HCT116 (cell line): Measurements from ENCODE around the gene TSPAN2. TPM values are rescaled to one million over a fixed set of nuclear protein-coding genes. Genes with fewer than 3 reads are reported as not detected.

Source experiments
- ATAC-seq: fragments of 200-7000 bp; cut with Tn5 transposase; 2 replicates; pipeline ENCODE4 v1.9.1; 2020; ENCODE audit warnings: mild to moderate bottlenecking, moderate library complexity
- BruUV-seq: library from RNA; stranded (reverse); fragments of 400-500 nt; replicated peaks from 2 replicates; lab custom pipeline; 2021; lab: Mats Ljungman, UMichigan
- CTCF ChIA-PET: fragments of 300-600 bp; sonication (Branson Sonifier 250); formaldehyde crosslinking; loops from one replicate; lab custom pipeline; 2021; ENCODE audit warnings: antibody characterized with exemption; lab: Charles Lee
- POLR2A ChIA-PET: fragments of 300-600, 350-600 bp; sonication (Branson Sonifier 250); formaldehyde crosslinking; loops from one replicate; lab custom pipeline; 2021; ENCODE audit warnings: antibody characterized with exemption; lab: Charles Lee
- RAD21 ChIA-PET, 2 experiments: fragments of 300-600 bp; sonication (Branson Sonifier 250); formaldehyde crosslinking; loops; one replicate each; lab custom pipeline; 2023; ENCODE audit warnings: low total read pairs in 2 of 2; ENCODE audit not compliant: uncharacterized antibody in 2 of 2, unreplicated experiment in 2 of 2, low non-redundant PET in 1 of 2; lab: Charles Lee
- DNase-seq: peaks from one replicate; pipeline ENCODE4 v3.0.0-alpha.2; 2010; ENCODE audit warnings: low read depth, low spot score
- H2AFZ ChIP-seq: fragments of 200-600 bp; shearing (Covaris generic), sonication (generic); 2 replicates; pipeline ENCODE4 v1.6.1; 2017; ENCODE audit warnings: low read depth, mixed run types, mixed read lengths, antibody characterized with exemption, low read length; ENCODE audit not compliant: poor library complexity, severe bottlenecking
- H3K27ac ChIP-seq: 2 replicates; pipeline ENCODE4 v1.5.1; 2012; ENCODE audit warnings: low read depth, low read length
- H3K27me3 ChIP-seq: fragments of 200-600 bp; sonication (generic); 2 replicates; pipeline ENCODE4 v1.6.1; 2016; ENCODE audit warnings: mixed run types, low read length, mixed read lengths; ENCODE audit not compliant: insufficient read depth
- H3K36me3 ChIP-seq, 2 experiments: fragments of 200-500 bp in 1 of 2; fragments of 200-600 bp in 1 of 2; sonication (Bioruptor generic) in 1 of 2; sonication (generic) in 1 of 2; 2 replicates each; pipeline versions ENCODE4 v1.5.1 to v1.6.1; 2014 to 2016; ENCODE audit warnings: low read length in 2 of 2, inconsistent platforms in 1 of 2, mixed read lengths in 1 of 2, mixed run types in 1 of 2; ENCODE audit not compliant: insufficient read depth in 2 of 2, control insufficient read depth in 1 of 2
- H3K4me1 ChIP-seq, 2 experiments: fragments of 200-600 bp in 1 of 2; sonication (generic) in 1 of 2; 2 replicates each; pipeline versions ENCODE4 v1.5.1 to v1.6.1; 2012 to 2017; ENCODE audit warnings: low read length in 2 of 2, inconsistent platforms in 1 of 2, mild to moderate bottlenecking in 1 of 2, mixed read lengths in 1 of 2, mixed run types in 1 of 2, moderate library complexity in 1 of 2; ENCODE audit not compliant: insufficient read depth in 2 of 2, control insufficient read depth in 1 of 2
- H3K4me2 ChIP-seq: fragments of 200-600 bp; sonication (generic); 2 replicates; pipeline ENCODE4 v1.6.1; 2017; ENCODE audit warnings: mixed run types, low read length, mixed read lengths
- H3K4me3 ChIP-seq, 2 experiments: fragments of 200-600 bp in 1 of 2; sonication (generic) in 1 of 2; replicated peaks in 1 of 2; 2 replicates each; pipeline ENCODE4 v1.5.1; 2011 to 2016; ENCODE audit warnings: low read length in 2 of 2, control low read depth in 1 of 2, low read depth in 1 of 2, mild to moderate bottlenecking in 1 of 2, mixed read lengths in 1 of 2, mixed run types in 1 of 2
- H3K79me2 ChIP-seq: fragments of 200-600 bp; sonication (generic); 2 replicates; pipeline ENCODE4 v1.6.1; 2017; ENCODE audit warnings: mild to moderate bottlenecking, mixed run types, low read length, moderate library complexity, mixed read lengths; ENCODE audit not compliant: insufficient read depth
- H3K9ac ChIP-seq: fragments of 200-600 bp; sonication (generic); 2 replicates; pipeline ENCODE4 v1.6.1; 2016; ENCODE audit warnings: low read length, mixed read lengths
- H3K9me2 ChIP-seq: fragments of 200-600 bp; sonication (generic), shearing (Covaris generic); 2 replicates; pipeline ENCODE4 v1.6.1; 2017; ENCODE audit warnings: mixed run types, mild to moderate bottlenecking, moderate library complexity; ENCODE audit not compliant: insufficient read depth
- H3K9me3 ChIP-seq, 2 experiments: fragments of 200-500 bp in 1 of 2; fragments of 200-600 bp in 1 of 2; sonication (Bioruptor generic) in 1 of 2; sonication (generic) in 1 of 2; 2 replicates each; pipeline ENCODE4 v1.6.1; 2014 to 2017; ENCODE audit warnings: low read length in 2 of 2, mixed read lengths in 2 of 2, inconsistent platforms in 1 of 2, low read depth in 1 of 2, mild to moderate bottlenecking in 1 of 2, mixed run types in 1 of 2, moderate library complexity in 1 of 2; ENCODE audit not compliant: control insufficient read depth in 1 of 2, insufficient read depth in 1 of 2
- H4K20me1 ChIP-seq: fragments of 200-600 bp; sonication (generic), shearing (Covaris generic); 2 replicates; pipeline ENCODE4 v1.6.1; 2017; ENCODE audit warnings: mixed run types, mild to moderate bottlenecking, moderate library complexity; ENCODE audit not compliant: insufficient read depth
- CBX3 ChIP-seq: IDR thresholded peaks from 2 replicates; pipeline ENCODE4 v1.6.1; 2012; ENCODE audit warnings: low read depth
- CEBPB ChIP-seq: IDR thresholded peaks from 2 replicates; pipeline ENCODE4 v1.6.1; 2012; ENCODE audit warnings: low read depth
- CTCF ChIP-seq, 3 experiments: fragments of 200-600 bp in 1 of 3; sonication (generic) in 1 of 3; IDR thresholded peaks in 2 of 3; conservative IDR thresholded peaks in 1 of 3; 2 replicates each; pipeline ENCODE4 v1.5.1; 2012 to 2017; ENCODE audit warnings: low read depth in 2 of 3, low read length in 2 of 3, antibody characterized with exemption in 1 of 3, borderline replicate concordance in 1 of 3, control low read depth in 1 of 3, mild to moderate bottlenecking in 1 of 3, mixed read lengths in 1 of 3, mixed run types in 1 of 3, moderate library complexity in 1 of 3; ENCODE audit not compliant: insufficient read depth in 1 of 3
- EGR1 ChIP-seq: IDR thresholded peaks from 2 replicates; pipeline ENCODE4 v1.6.1; 2012; ENCODE audit warnings: low read depth
- ELF1 ChIP-seq: IDR thresholded peaks from 2 replicates; pipeline ENCODE4 v1.6.1; 2012; ENCODE audit warnings: low read depth, borderline replicate concordance
- EZH2phosphoT487 ChIP-seq: fragments of 200-600 bp; IDR thresholded peaks from 2 replicates; pipeline ENCODE4 v1.6.1; 2018; ENCODE audit warnings: antibody characterized with exemption, borderline replicate concordance
- FOSL1 ChIP-seq: IDR thresholded peaks from 2 replicates; pipeline ENCODE4 v1.6.1; 2012; ENCODE audit warnings: low read depth
- JUND ChIP-seq: IDR thresholded peaks from 2 replicates; pipeline ENCODE4 v1.6.1; 2012
- MAX ChIP-seq: IDR thresholded peaks from 2 replicates; pipeline ENCODE4 v1.6.1; 2012
- POLR2AphosphoS5 ChIP-seq: IDR thresholded peaks from 2 replicates; pipeline ENCODE4 v1.6.1; 2011; ENCODE audit warnings: mild to moderate bottlenecking, low read depth, low read length, moderate library complexity
- RAD21 ChIP-seq: IDR thresholded peaks from 2 replicates; pipeline ENCODE4 v1.6.1; 2012; ENCODE audit warnings: low read depth, mild to moderate bottlenecking
- SIN3A ChIP-seq: IDR thresholded peaks from 2 replicates; pipeline ENCODE4 v1.6.1; 2012; ENCODE audit warnings: low read depth
- SRF ChIP-seq: IDR thresholded peaks from 2 replicates; pipeline ENCODE4 v1.6.1; 2012; ENCODE audit warnings: low read depth
- TCF7L2 ChIP-seq: IDR thresholded peaks from 2 replicates; pipeline ENCODE4 v1.7.0; 2011; ENCODE audit warnings: borderline replicate concordance, inconsistent platforms; ENCODE audit not compliant: insufficient read depth, insufficient read length; ENCODE audit errors: extremely low read depth
- YY1 ChIP-seq: IDR thresholded peaks from 2 replicates; pipeline ENCODE4 v1.6.1; 2011; ENCODE audit warnings: low read length, low read depth, moderate library complexity, mild to moderate bottlenecking; ENCODE audit not compliant: insufficient replicate concordance; ENCODE audit errors: extremely low read depth
- ZBTB33 ChIP-seq: IDR thresholded peaks from 2 replicates; pipeline ENCODE4 v1.6.1; 2011; ENCODE audit warnings: mild to moderate bottlenecking, low read length, moderate library complexity; ENCODE audit not compliant: insufficient replicate concordance; ENCODE audit errors: extremely low read depth
- ZFX ChIP-seq: fragments of 450-650 bp; IDR thresholded peaks from 2 replicates; pipeline ENCODE4 v1.6.1; 2017
- ZNF274 ChIP-seq: fragments of 200-500 bp; sonication (Bioruptor generic); IDR thresholded peaks from 2 replicates; pipeline ENCODE4 v1.6.1; 2014; ENCODE audit warnings: mild to moderate bottlenecking, low read depth, low read length, inconsistent platforms
- intact Hi-C: fragments of 100-400 bp; cut with micrococcal nuclease; formaldehyde crosslinking; loops from 2 replicates; pipeline ENCODE4 v1.10.0; 2022
- total RNA-seq: library from RNA; stranded (reverse); gene quantifications from one replicate; pipeline ENCODE4 v1.2.1, GENCODE V29; 2021; ENCODE audit not compliant: unreplicated experiment

TSPAN2 gene
- total RNA-seq, 1 experiment from 2014 or later, result 0.98 TPM

GRCh38 chr1:115065021-115065420, 24.3 kb downstream of the TSPAN2 start:
- no peak for DNase-seq
- intact Hi-C loops, result no loop called here
- ChIA-PET RAD21 (no interaction called here), POLR2A (no interaction called here), CTCF (interaction anchor here (0.9 kb wide), 1 partner anchor 12 kb away, joined by 3 read pairs; no protein-coding TSS in a partner anchor)
- Histone ChIP-seq H3K4me3 (no peak overlapping the region), H3K36me3 (no peaks in the 10 kb centered on the region), H4K20me1 (no peaks in the 10 kb centered on the region), H3K4me2 (no peak overlapping the region), H3K4me1 (peaks cover 10 to 11% of the 10 kb centered on the region in 2 experiments), H3K27me3 (no peaks in the 10 kb centered on the region), H3K27ac (no peak overlapping the region), H3K9ac (no peak overlapping the region), H2AFZ (no peak overlapping the region), H3K79me2 (no peaks in the 10 kb centered on the region), H3K9me2 (no peaks in the 10 kb centered on the region), H3K9me3 (no peaks in the 10 kb centered on the region)
- BruUV-seq, result no TSS peak
- TF ChIP-seq SRF, result no peak
- no peak for TF ChIP-seq FOSL1
- no peak for TF ChIP-seq CTCF (IDR thresholded peaks at IDR 0.05 in 2 of 3, conservative IDR thresholded peaks at IDR 0.05 in 1 of 3; ENCODE audit: borderline replicate concordance in 1 of 3, insufficient read depth in 1 of 3, low read depth in 2 of 3, low read length in 2 of 3)
- no peak for TF ChIP-seq MAX
- TF ChIP-seq YY1, result no peak
- TF ChIP-seq TCF7L2, result no peak
- no peak for TF ChIP-seq POLR2AphosphoS5
- no peak for TF ChIP-seq ELF1
- no peak for ATAC-seq

GRCh38 chr1:115064461-115064860, 24.8 kb downstream of the TSPAN2 start:
- ChIA-PET POLR2A (no interaction called here), RAD21 (no interaction called here), CTCF (no interaction called here)
- H3K36me3 ChIP-seq, result no peaks in the 10 kb centered on the region
- H3K79me2 ChIP-seq, result no peaks in the 10 kb centered on the region
- H3K4me1 ChIP-seq, result peaks cover 10 to 11% of the 10 kb centered on the region in 2 experiments
- H3K4me3 ChIP-seq, result no peak overlapping the region
- no peaks in the 10 kb centered on the region for H4K20me1 ChIP-seq
- no TSS peak for BruUV-seq
- intact Hi-C loops, result no loop called here
- no peaks in the 10 kb centered on the region for H3K9me2 ChIP-seq
- H3K27me3 ChIP-seq, result no peaks in the 10 kb centered on the region
- no peak overlapping the region for H3K27ac ChIP-seq
- H3K9ac ChIP-seq, result no peak overlapping the region
- no peak overlapping the region for H2AFZ ChIP-seq
- ATAC-seq (no peak), DNase-seq (no peak)
- no peak overlapping the region for H3K4me2 ChIP-seq
- no peaks in the 10 kb centered on the region for H3K9me3 ChIP-seq
- TF ChIP-seq JUND, result no peak
- TF ChIP-seq POLR2AphosphoS5, result no peak
- TF ChIP-seq CBX3, result no peak
- TF ChIP-seq MAX, result no peak
- no peak for TF ChIP-seq TCF7L2
- TF ChIP-seq ZNF274, result no peak
- TF ChIP-seq ZBTB33, result no peak
- no peak for TF ChIP-seq FOSL1
- TF ChIP-seq SIN3A, result no peak
- no peak for TF ChIP-seq RAD21
- TF ChIP-seq CEBPB, result no peak
- TF ChIP-seq EGR1, result no peak
- no peak for TF ChIP-seq ZFX
- no peak for TF ChIP-seq EZH2phosphoT487
